ENCODE data around the gene GAD1.

GRCh38 chr2:170823088-170823897 lies 6.6 kb downstream of the GAD1 start:
- TF ChIP-seq CTCF (IDR thresholded peaks at IDR 0.05; ENCODE audit: extremely low read depth in 1 of 2, insufficient read depth in 1 of 2, low read depth in 1 of 2, low read length in 2 of 2) (no peak), MYC (IDR thresholded peaks at IDR 0.05; ENCODE audit: low read depth, low read length) (no peak), POLR2A (IDR thresholded peaks at IDR 0.05; ENCODE audit: low read depth, low read length) (no peak), FOS (IDR thresholded peaks at IDR 0.05; ENCODE audit: borderline replicate concordance, insufficient read depth, low read length) (no peak), GATA2 (IDR thresholded peaks at IDR 0.05; ENCODE audit: insufficient read depth, insufficient read length, low read depth, low read length) (no peak), EZH2 (IDR thresholded peaks at IDR 0.05; ENCODE audit: borderline replicate concordance, low read depth, low read length, severe bottlenecking) (peak; percentile 67), POLR2AphosphoS5 (IDR thresholded peaks at IDR 0.05; ENCODE audit: insufficient read depth, low read depth, low read length) (no peak), MAX (IDR thresholded peaks at IDR 0.05; ENCODE audit: insufficient read depth, insufficient read length) (no peak), JUN (IDR thresholded peaks at IDR 0.05; ENCODE audit: borderline replicate concordance, insufficient read depth, insufficient read length, low read depth) (no peak)
